Stimulated activated naive CD4-positive, alpha-beta T cell (primary cell): ENCODE results near the gene STX2.
"Not testable (repeated sequence)": the region's sequence is repeated elsewhere in the genome, so short reads cannot be mapped to it uniquely, and the experiment has no call there.

ENCODE experiments used
- DNase-seq, 6 experiments: peaks; one replicate each; lab custom pipeline; 2025; lab: John Stamatoyannopoulos, UW

STX2 gene

DNA sequence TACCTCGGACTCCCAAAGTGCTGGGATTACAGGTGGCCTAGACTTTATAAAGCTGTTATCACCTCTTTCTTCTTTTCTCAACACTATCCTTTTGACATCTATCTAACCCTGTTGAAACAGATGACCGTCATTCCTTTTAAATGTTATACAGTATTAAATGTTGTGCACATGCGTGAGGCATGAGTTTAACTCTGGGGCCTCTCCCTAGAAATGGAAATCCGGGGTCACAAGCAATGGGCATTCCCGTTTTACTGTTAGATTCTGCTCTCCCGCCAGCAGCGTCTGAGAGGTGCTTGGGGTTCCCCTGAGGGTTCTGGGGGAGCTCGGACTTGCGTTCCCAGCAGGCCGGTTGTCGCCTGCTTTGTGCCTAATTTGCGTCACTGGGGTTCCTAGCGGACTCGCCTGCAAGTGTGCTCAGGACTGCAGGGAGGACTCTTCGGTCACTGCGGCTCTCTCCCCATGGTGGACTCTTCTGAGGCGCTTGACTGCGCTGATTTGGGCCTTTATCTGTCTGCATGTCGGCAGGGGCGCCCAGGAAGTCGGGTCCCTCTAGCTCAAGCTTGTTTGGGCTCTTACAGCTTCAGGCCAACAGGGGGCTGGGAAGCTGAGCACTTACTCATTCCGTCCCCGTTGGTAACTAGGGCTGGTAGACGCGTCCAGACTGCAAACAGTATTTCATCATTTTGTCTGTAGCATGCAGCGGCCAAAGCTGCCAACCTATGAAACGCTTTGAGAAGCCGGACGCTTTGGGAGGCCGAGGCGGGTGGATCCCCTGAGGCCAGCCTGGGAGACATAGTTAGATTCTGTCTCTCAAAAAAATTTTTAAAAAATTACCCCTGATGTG lies 31.6 kb upstream of the STX2 start:
- DNase-seq: peak; percentile 20 to 60 (median 50)

DNA sequence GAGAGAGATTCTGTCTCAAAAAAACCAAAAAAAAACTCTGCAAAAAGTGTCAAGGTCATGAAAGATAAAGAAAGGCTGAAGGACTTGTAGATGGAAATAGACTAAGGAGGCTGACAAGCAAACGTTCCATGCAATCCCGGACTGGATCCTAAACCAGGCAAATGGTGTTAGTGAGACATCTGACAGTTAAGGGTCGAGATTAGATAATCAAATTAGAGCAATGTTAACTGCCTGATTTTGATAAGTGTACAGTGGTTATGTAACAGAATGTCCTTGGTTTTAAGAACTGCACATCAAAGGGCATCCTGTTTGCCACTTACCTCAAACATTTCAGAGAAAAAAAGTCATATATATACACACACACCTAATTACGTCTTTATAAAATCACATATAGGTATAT lies 29.4 kb upstream of the STX2 start:
- peak in 5 of 6 experiments; percentile 4 to 85 (median 74) for DNase-seq

DNA sequence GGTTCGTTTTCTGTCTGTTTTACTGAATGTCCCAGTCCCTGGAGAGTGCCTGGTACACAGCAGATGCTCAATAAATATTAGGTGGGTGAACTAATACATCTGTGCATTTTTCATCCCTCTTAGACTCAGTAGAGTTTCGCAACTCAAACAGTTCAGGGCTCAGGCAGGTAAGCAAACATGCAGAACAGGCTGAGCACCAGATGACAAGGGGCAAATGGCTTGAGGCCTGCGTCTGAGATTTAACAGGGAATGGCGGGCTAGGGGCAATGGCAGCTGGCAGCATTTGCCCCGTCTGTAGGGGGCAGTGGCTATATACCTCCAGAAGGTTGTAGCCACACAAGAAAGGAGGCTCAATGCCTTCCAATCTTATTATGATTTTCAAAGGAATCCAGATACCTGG lies 24.2 kb upstream of the STX2 start:
- DNase-seq: no peak

DNA sequence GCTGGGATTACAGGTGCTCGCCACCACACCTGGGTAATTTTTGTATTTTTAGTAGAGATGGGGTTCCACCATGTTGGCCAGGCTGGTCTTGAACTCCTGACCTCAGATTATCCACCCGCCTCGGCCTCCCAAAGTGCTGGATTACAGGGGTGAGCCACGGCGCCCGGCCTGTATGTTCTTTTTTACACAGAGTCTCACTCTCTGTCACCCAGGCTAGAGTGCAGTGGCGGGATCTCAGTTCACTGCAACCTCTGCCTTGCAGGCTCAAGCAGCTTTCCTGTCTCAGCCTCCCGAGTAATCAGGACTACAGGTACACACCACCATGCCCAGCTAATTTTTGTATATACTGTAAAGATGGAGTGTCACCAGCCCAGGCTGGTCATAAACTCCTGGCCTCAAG lies 23.7 kb upstream of the STX2 start:
- DNase-seq: not testable (repeated sequence)

DNA sequence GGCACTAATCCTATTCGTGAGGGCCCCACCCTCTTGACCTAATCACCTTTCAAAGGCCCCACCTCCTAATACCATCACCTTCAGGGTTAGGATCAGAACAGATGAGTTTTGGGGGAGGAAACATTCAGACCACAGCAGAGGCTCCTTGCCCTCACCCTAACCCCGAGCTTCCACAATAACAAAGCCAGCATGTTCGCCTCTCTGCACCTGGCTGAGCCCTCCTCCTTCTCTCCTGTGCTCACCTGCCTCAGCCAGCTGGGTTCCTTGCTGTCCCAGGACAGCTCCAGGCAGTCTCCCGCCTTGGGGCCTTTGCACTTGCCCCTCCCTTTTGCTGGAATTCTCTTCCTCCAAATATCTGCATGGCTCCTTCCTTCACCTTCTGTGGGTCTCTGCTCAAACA lies 23.1 kb upstream of the STX2 start:
- DNase-seq: no peak

DNA sequence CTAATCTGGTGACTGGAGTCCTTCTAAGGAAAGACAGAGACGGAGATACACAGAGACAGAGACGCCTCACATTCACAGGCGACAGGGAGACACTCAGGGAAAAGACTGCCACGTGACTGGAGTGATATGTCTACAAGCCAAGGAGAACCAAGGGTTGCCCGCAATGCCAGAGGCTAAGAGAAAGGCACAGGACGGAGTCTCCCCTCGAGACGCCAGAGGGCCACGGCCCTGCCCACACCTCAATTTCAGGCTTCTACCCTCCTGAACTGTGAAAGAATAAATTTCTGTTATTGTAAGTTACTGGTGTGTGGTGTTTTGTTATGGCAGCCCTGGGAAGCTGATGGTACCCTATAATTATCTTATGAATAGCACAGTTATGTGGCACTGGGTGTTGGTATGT lies 21.3 kb upstream of the STX2 start:
- no peak for DNase-seq

DNA sequence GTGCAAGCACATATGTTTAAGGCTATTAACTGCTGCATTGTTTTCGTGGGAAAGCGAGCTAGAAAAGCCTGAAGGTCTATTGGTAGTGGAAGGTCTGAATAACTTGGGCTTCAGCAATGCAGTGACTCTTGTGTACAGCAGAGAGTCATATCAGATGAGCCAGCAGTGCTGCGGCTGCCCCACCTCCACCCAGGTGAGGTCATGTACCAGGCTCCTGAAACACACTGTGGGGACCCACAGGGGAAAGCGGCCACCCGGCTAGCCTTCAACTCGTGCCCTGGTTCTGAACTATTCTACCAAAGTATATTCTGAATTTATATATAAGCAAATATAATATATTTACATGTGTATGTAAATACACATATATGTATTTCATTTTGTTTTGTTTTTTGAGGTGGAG lies 20.1 kb upstream of the STX2 start:
- DNase-seq: no peak

DNA sequence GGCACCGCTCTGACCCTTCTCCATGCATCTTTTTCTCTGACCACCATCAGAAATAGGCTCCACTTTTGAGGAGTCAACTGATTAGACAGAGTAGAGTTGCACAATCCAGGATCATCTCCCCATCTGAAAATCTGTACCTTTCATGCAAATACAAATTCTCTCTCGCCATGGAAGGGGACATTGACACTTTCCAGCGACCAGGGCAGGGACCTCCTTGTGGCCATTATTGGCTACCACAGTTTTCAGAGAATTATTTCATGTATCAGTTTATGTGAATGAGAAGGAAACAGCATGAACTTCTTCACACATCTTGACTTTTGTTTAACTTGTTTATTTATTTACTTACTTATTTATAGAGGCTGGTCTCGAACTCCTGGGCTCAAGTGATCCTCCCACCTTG lies 19.0 kb upstream of the STX2 start:
- no peak for DNase-seq

DNA sequence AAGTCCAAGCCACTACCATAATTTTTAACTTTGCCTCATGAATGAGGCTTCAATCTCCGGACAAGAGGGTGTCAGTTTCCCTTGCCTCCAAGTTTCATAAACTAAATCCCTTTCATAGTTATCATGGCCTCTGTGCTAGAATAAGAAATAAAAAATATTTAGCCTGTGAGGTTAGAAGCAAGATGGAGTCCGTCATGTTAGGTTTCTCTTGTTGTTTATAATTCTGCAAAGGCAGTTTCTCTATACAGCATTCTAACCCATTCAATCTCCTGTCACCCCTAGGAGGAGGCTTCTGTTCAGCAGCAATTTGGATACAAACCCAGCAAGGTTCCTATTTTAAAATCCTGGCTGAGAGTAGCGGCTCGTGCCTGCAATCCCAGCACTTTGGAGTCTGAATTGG lies 17.0 kb upstream of the STX2 start:
- no peak for DNase-seq

DNA sequence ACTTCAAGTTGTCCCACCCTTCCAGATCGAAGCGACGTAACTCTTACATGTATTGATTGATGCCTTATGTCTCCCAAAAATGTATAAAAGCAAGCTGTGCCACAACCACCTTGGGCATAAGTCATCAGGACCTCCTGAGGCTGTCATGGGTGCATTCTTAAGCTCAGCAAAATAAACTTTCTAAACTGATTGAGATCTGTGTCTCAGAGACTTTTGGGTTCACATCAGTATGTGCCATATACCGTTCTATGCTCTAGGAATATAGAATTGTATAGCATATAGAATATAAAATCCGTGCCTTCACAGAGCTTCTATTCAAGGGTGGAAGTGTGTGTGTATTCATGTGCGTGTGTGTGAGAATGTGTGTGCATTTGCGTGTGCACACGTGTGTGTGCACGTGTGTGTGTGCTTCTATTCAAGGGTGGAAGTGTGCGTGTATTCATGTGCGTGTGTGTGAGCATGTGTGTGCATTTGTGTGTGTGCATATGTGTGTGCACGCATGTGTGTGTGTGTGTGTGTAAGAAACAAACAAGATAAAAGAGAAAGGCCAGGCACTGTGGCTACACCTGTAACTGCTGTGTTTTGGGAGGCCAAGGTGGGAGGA lies 11.5 kb upstream of the STX2 start:
- DNase-seq: no peak

DNA sequence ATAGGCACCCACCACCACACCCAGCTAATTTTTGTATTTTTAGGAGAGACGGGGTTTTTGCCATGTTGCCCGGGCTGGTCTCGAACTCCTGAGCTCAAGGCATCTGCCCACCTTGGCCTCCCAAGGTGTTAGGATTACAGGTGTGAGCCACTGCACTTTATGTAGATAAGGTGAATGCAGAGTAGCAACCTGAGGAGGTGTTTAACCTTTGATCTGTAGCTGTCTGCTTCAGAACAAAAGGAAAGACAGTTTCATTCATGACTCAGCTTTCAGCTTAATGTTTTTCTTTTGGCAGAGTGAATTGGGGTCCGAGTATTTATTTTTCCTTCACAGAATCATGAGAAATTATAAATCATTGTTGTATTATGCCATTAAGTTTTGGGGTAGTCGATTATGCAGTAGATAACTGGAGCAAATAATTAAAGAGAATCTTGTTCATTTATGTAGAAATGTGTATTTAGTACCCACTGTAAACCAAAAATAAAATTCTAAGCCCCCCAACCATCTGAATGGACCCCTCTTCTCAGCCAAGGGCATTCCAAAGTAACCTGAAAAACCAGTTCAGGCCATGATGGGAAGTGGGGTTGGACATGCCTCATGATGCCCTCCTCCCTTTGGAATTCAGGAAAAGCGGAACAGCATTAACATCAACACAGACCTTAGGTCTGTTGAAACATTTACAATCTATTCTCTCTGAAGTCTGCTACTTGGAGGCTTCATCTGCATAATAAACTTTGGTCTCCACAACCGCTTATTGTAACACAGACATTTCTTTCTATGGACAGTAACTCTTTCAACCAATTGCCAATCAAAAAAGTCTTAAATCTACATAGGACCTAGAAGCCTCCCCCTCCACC lies 10.7 kb upstream of the STX2 start:
- DNase-seq: no peak

DNA sequence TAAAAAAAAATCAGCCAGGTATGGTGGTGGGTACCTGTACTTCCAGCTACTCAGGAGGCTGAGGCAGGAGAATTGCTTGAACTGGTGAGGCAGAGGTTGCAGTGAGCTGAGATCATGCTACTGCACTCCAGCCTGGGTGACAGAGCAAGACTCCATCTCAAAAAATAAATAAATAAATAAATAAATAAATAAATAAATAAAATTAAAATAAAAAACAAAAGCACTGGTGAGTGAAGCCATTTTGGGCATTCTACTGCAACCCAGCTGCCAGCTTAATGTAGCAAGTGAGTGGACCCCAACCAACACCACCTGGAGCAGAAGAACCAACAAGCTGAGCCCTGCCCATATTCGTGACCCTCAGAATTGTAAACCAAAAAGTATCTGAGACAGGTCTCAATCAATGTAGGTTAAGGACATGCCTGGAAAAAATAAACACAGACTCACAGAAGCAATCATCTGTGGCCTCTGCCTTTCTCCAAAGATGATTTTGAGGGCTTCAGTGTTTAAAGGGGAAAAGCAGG lies 9.8 kb upstream of the STX2 start:
- not testable (repeated sequence) for DNase-seq

DNA sequence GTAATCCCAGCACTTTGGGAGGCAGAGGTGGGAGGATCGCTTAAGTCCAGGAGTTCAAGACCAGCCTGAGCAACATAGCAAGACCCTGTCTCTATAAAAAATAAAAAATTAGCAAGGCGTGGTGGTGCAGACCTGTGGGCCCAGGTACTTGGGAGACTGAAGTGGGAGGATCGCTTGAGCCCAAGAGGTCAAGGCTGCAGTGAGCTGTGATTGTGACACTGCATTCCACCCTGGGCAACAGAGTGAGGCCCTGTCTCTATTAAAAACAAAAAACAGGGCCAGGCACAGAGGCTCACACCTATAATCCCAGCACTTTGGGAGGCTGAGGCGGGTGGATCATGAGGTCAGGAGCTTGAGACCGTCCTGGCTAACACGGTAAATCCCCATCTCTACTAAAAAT lies 9.1 kb upstream of the STX2 start:
- DNase-seq: not testable (repeated sequence)

DNA sequence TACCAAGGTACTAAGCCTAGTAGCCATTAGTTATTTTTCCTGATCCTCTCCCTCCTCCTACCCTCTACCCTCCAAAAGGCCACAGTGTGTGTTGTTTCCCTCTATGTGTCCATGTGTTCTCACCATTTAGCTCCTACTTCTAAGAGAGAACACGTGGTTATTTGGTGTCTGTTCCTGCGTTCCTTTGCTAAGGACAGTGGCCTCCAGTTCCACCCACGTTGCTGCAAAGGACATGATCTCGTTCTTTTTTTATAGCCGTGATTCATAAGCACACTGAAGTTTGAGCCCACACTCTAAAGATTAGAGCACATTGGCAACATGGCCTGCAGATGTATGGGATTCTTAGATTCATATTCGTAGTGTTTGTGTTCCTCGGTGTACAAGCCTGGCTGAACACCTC lies 8.1 kb upstream of the STX2 start:
- no peak for DNase-seq

DNA sequence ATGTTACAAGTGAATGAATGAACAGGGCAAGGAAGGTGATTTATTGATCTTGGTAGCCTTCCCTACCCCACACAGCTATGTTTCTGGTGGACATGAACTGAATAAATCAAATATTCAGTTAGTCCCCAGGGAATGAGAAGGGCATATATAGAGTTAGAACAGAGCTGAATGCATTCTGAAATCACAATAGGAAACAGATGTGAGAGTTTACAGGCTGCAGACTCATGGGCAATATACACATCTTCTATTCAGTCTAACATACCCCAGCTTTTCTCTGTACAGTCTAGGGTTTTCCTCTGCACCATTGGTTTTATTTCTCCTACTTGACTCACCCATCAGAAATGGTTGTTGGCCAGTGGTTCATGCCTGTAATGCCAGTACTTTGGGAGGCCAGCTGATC lies 7.3 kb upstream of the STX2 start:
- DNase-seq: no peak

DNA sequence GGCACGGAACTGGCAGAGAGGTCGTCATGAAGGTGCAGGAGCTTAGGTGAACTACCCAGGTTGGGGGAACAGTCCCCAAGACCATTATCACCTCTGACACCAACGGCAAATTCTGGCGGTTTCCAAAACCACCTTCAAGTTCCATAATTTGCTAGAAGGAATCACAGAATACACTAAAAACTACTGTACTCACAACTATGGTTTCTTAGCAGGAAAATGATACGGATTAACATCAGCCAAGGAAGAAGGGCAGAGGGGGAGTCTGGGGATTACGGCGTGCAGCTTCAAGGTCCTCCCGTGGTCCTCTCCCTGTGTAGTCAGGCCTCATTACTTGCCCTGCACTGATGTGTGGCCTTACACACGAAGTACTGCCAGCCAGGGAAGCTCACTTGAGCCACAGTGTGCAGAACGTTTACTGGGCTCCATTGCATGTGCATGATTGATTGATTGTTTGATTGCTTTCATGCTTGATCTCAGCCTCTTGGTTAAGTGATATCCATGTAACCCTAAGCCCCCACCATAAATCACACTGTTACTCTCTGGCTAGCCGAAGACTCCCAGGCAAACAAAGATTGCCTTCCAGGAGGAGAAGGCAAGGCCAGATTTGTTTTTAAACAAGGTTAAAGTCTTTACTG lies 837 bp upstream of the STX2 start:
- DNase-seq: no peak

DNA sequence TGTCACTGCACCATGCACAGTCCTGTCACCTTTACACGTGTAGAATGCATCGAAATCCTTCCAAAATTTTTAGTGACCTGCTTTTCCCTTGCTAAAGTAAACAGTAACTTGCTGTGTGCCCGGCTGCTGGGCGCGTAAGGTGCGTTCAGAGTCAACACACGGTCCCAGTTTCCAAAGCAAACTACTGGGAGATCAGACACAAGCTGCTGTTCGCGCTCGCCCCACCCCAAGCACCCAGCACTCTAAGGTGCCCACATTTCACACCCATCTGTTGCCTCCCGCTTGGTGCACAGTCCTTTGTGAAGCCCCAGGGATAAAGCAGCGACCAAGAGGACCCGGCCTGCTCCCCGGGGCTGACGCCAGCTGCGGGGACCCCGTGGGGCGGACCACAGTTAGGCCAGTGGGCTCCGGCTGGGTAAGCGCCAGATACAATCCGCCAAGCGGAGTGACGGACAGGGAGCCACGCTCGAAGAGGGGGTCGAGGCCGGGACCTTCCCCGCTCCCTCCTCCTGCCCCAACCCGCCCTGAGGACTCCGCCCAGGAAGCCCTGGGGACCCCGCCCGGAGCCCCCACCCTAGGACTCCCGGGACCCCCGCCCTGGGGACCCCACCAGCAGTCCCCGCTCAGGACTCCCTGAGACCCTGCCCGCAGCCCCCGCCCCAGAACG lies 633 bp downstream of the STX2 start:
- peak in 4 of 6 experiments; percentile 32 to 53 (median 43) for DNase-seq

DNA sequence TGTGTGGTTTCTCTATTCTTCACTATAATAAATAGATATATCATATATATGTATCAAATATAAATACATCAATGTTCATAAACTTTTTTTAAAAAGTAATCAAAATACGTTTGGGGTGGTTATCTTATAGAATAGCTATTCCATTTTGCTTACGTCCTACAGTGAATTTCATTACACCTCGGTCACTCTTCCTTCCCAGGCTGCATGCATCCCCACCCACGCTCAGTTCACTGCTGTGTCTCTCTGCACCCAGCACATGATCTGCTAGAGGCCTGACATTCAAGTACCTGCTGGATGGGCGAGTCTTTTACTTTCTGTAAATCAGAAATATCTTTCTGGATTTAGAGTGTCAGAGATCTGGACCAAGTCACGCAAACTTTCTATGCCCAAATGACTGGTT lies 3.6 kb downstream of the STX2 start:
- no peak for DNase-seq

DNA sequence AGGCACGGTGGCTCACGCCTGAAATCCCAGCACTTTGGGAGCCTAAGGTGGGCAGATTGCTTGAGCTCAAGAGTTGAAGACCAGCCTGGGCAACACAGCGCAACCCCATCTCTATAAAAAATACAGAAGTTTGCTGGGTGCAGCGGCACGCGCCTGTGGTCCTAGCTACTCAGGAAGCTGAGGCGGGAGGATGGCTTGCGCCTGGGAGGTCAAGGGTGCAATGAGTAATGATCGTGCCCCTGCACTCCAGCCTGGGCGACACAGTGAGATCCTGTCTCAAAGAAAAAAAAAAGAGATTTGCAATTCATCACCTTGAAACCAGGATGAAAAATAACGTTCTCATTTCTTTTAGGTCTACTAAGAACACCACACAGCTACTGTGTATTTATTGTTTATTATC lies 4.0 kb downstream of the STX2 start:
- DNase-seq: no peak

DNA sequence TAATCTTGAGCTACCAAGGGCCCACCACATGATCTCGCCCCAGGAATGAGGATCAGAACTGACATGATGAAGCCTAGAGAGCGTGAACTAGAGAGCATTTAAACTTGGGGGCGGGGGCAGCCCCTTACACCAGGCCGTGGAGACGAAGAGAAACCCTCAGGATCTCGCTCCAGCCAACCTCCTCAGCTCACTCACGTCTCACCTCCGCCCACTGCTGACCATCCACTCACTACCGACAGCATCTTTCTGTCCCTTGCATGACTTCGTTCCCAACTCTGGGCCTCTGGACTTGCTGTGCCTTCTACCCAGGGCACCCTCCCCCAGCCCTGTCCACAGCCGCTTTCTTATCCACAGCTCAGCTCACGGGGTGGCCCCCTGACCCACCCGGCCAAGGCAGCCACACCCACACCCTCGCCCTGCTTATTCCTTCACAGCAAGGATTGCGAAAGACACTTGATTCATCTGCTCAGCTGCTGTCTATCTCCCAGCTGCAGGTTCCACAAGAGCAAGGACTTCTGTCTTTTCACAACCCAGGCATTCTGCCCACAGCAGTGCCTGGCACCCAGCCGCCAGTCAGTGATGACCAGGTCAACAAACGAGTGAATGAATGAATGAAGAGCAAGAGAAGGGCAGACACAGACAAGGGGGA lies 6.4 kb downstream of the STX2 start:
- no peak for DNase-seq

DNA sequence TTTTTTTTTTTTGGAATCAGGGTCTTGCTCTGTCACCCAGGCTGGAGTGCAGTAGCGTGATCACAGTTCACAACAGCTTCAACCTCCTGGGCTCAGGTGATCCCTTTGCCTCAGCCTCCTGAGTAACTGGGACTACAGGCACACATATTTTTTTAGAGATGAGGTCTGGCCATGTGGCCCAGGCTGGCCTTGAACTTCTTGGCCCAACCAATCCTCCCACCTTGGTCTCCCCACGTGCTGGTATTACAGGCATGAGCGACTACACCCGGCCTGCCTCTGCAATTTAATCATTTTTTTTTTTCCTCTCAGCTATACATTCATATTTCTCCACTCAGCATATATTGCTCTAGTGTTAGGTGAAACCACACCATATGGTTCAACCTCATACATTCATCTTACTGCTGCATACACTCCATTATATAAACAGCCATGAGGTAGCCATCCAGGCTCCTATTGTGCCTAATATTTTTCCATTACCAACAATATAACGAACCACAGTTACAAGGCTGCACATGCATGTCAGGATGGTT lies 7.1 kb downstream of the STX2 start:
- no peak for DNase-seq
